H1 (cell line): ENCODE measurements around the gene GLI1. TPM values are rescaled to one million over a fixed set of nuclear protein-coding genes. Genes with fewer than 3 reads are reported as not detected.

Source experiments
- CTCF ChIA-PET: fragments of 300-600 bp; sonication (Branson Sonifier 250); formaldehyde crosslinking; loops from one replicate; lab custom pipeline; 2021; ENCODE audit not compliant: partially characterized antibody; lab: Charles Lee
- POLR2A ChIA-PET: fragments of 300-600 bp; sonication (Branson Sonifier 250); formaldehyde crosslinking; loops from one replicate; lab custom pipeline; 2021; ENCODE audit warnings: inconsistent platforms; ENCODE audit not compliant: partially characterized antibody; lab: Charles Lee
- DNase-seq, 2 experiments: peaks; one replicate each; pipeline versions ENCODE4 v3.0.0 to v3.0.0-alpha.2; 2010 to 2022; ENCODE audit warnings: low spot score in 2 of 2, low read depth in 1 of 2, mixed read lengths in 1 of 2
- FAIRE-seq: peaks from 2 replicates; lab custom pipeline; 2011; peaks lifted over from hg19 to GRCh38; lab: Jason Lieb, UNC
- H2AFZ ChIP-seq: 2 replicates; pipeline ENCODE4 v1.8.1; 2012; ENCODE audit warnings: low read length, inconsistent platforms
- H2AK5ac ChIP-seq: 2 replicates; pipeline ENCODE4 v1.6.1; 2013; ENCODE audit warnings: low read depth, low read length
- H2BK120ac ChIP-seq: replicated peaks from 2 replicates; pipeline ENCODE3; 2013; ENCODE audit warnings: low read depth, low read length, inconsistent platforms
- H2BK12ac ChIP-seq: 2 replicates; pipeline ENCODE4 v1.6.1; 2013; ENCODE audit warnings: low read depth, low read length
- H2BK15ac ChIP-seq: 2 replicates; pipeline ENCODE4 v1.6.1; 2013; ENCODE audit warnings: low read length
- H2BK20ac ChIP-seq: 2 replicates; pipeline ENCODE4 v1.6.1; 2013; ENCODE audit warnings: low read length
- H2BK5ac ChIP-seq: 2 replicates; pipeline ENCODE4 v1.6.1; 2013; ENCODE audit warnings: low read depth, low read length
- H3K14ac ChIP-seq: 2 replicates; pipeline ENCODE4 v1.6.1; 2013; ENCODE audit warnings: inconsistent platforms; ENCODE audit not compliant: insufficient read length
- H3K18ac ChIP-seq: 2 replicates; pipeline ENCODE4 v1.6.1; 2013; ENCODE audit warnings: low read length; ENCODE audit errors: extremely low read depth
- H3K23ac ChIP-seq: 2 replicates; pipeline ENCODE4 v1.6.1; 2013; ENCODE audit warnings: inconsistent platforms; ENCODE audit not compliant: insufficient read length
- H3K23me2 ChIP-seq: 2 replicates; pipeline ENCODE4 v1.6.1; 2013; ENCODE audit warnings: low read depth, low read length
- H3K27ac ChIP-seq: 2 replicates; pipeline ENCODE4 v1.6.1; 2011; ENCODE audit warnings: low read depth, low read length, inconsistent platforms
- H3K27me3 ChIP-seq, 4 experiments: replicated peaks in 1 of 4; 1 replicate in 1 of 4; 2 replicates in 3 of 4; pipeline versions ENCODE4 v1.6.1 to v1.8.1; 2011 to 2013; ENCODE audit warnings: low read length in 3 of 4, mild to moderate bottlenecking in 3 of 4, inconsistent platforms in 2 of 4, mixed read lengths in 2 of 4, moderate library complexity in 1 of 4; ENCODE audit not compliant: control insufficient read depth in 3 of 4, insufficient read depth in 3 of 4; ENCODE audit errors: extremely low read depth in 1 of 4
- H3K36me3 ChIP-seq, 4 experiments: 2 replicates each; pipeline versions ENCODE4 v1.6.1 to v1.8.1; 2011 to 2013; ENCODE audit warnings: mild to moderate bottlenecking in 4 of 4, low read length in 3 of 4, moderate library complexity in 2 of 4, control low read depth in 1 of 4, inconsistent platforms in 1 of 4; ENCODE audit not compliant: insufficient read depth in 4 of 4, control insufficient read depth in 2 of 4
- H3K4ac ChIP-seq: replicated peaks from 2 replicates; pipeline ENCODE3; 2013; ENCODE audit warnings: low read length, low read depth, mixed read lengths, inconsistent platforms; ENCODE audit not compliant: insufficient read length
- H3K4me1 ChIP-seq, 4 experiments: replicated peaks in 1 of 4; 1 replicate in 1 of 4; 2 replicates in 3 of 4; pipeline versions ENCODE4 v1.6.1 to v1.8.1; 2011 to 2013; ENCODE audit warnings: low read length in 3 of 4, inconsistent platforms in 2 of 4, mixed read lengths in 1 of 4; ENCODE audit not compliant: insufficient read depth in 4 of 4, control insufficient read depth in 3 of 4
- H3K4me2 ChIP-seq, 2 experiments: 2 replicates each; pipeline versions ENCODE4 v1.6.1 to v1.8.1; 2011 to 2013; ENCODE audit warnings: low read depth in 2 of 2, low read length in 2 of 2, control low read depth in 1 of 2, inconsistent platforms in 1 of 2, mild to moderate bottlenecking in 1 of 2; ENCODE audit not compliant: insufficient read depth in 1 of 2
- H3K4me3 ChIP-seq, 4 experiments: fragments of 200-600, 300-600 bp in 1 of 4; sonication (generic), shearing (Covaris generic), sonication (Bioruptor Twin) in 1 of 4; 2 replicates each; pipeline versions ENCODE4 v1.5.1 to v1.8.1; 2011 to 2016; ENCODE audit warnings: low read length in 4 of 4, low read depth in 3 of 4, control low read depth in 2 of 4, inconsistent platforms in 2 of 4, mild to moderate bottlenecking in 2 of 4, mixed read lengths in 1 of 4, moderate library complexity in 1 of 4; ENCODE audit not compliant: insufficient read depth in 2 of 4; ENCODE audit errors: extremely low read depth in 1 of 4
- H3K56ac ChIP-seq: replicated peaks from 2 replicates; pipeline ENCODE3; 2013; ENCODE audit warnings: low read depth, mild to moderate bottlenecking, mixed read lengths, low read length, inconsistent platforms; ENCODE audit not compliant: insufficient read length
- H3K79me1 ChIP-seq: 2 replicates; pipeline ENCODE4 v1.6.1; 2013; ENCODE audit warnings: low read depth, low read length, control low read depth
- H3K79me2 ChIP-seq, 2 experiments: 2 replicates each; pipeline versions ENCODE4 v1.6.1 to v1.8.1; 2012 to 2013; ENCODE audit warnings: low read length in 2 of 2, mild to moderate bottlenecking in 2 of 2, inconsistent platforms in 1 of 2; ENCODE audit not compliant: insufficient read depth in 2 of 2, control insufficient read depth in 1 of 2
- H3K9ac ChIP-seq, 4 experiments: replicated peaks in 1 of 4; 1 replicate in 1 of 4; 2 replicates in 3 of 4; pipeline versions ENCODE4 v1.6.1 to v1.8.1; 2011 to 2013; ENCODE audit warnings: low read depth in 3 of 4, low read length in 3 of 4, control low read depth in 2 of 4, mild to moderate bottlenecking in 2 of 4, moderate library complexity in 2 of 4, inconsistent platforms in 1 of 4; ENCODE audit errors: extremely low read depth in 1 of 4
- H3K9me3 ChIP-seq, 2 experiments: 2 replicates each; pipeline versions ENCODE4 v1.6.1 to v1.8.1; 2012 to 2013; ENCODE audit warnings: mild to moderate bottlenecking in 2 of 2, moderate library complexity in 2 of 2, control low read depth in 1 of 2, inconsistent platforms in 1 of 2, low read depth in 1 of 2, low read length in 1 of 2, mixed read lengths in 1 of 2; ENCODE audit not compliant: insufficient read depth in 2 of 2
- H4K20me1 ChIP-seq, 2 experiments: replicated peaks in 1 of 2; 2 replicates each; pipeline versions ENCODE3 to v1.8.1; 2011 to 2013; ENCODE audit warnings: inconsistent platforms in 2 of 2, low read length in 2 of 2, mild to moderate bottlenecking in 1 of 2; ENCODE audit not compliant: insufficient read depth in 2 of 2, control insufficient read depth in 1 of 2
- H4K5ac ChIP-seq: 2 replicates; pipeline ENCODE4 v1.6.1; 2013; ENCODE audit warnings: low read length, low read depth, mixed read lengths, inconsistent platforms; ENCODE audit not compliant: insufficient read length
- H4K8ac ChIP-seq: 2 replicates; pipeline ENCODE4 v1.8.0; 2013; ENCODE audit warnings: mild to moderate bottlenecking, moderate library complexity, low read length, inconsistent platforms; ENCODE audit not compliant: insufficient read depth; ENCODE audit errors: extremely low read depth
- H4K91ac ChIP-seq: replicated peaks from 2 replicates; pipeline ENCODE3; 2013; ENCODE audit warnings: low read length, mixed read lengths, inconsistent platforms; ENCODE audit not compliant: insufficient read length
- TCF12 ChIP-seq: IDR thresholded peaks from 2 replicates; pipeline ENCODE4 v1.6.1; 2011; ENCODE audit warnings: low read depth, mild to moderate bottlenecking, low read length
- WGBS, 2 experiments: shearing (Covaris generic) in 1 of 2; methylation state at CpG; one replicate each; pipeline versions ENCODE4 v1.1.6 to v1.1.7; 2013 to 2015; ENCODE audit warnings: low lambda C conversion rate in 2 of 2, mixed read lengths in 2 of 2, inconsistent platforms in 1 of 2, low coverage in 1 of 2, missing lambda C conversion rate in 1 of 2; ENCODE audit not compliant: insufficient replicate concordance in 2 of 2, insufficient coverage in 1 of 2, insufficient read length in 1 of 2; ENCODE audit errors: extremely low coverage in 1 of 2, missing lambda C conversion rate in 1 of 2; 5-methylcytosine and 5-hydroxymethylcytosine counted together
- polyA plus RNA-seq, 7 experiments: library from polyadenylated mRNA; depleted of rRNA in 3 of 7; stranded (reverse) in 5 of 7; unstranded in 2 of 7; fragments of >200 nt in 5 of 7; fragments of 200-250 nt in 2 of 7; gene quantifications; 1 replicate in 5 of 7; 2 replicates in 1 of 7; 4 replicates in 1 of 7; pipeline versions ENCODE4 v1.2.1 to v1.2.3, GENCODE V29; 2011 to 2013; ENCODE audit warnings: missing spikeins in 2 of 7, mixed read lengths in 2 of 7
- total RNA-seq: library from RNA; stranded (reverse); fragmentation: NEBNext Ultra II Directional; extraction: Animal tissue kit (Norgen Biotek cat#: 25700); gene quantifications from 2 replicates; pipeline ENCODE4 v1.2.1, GENCODE V29; 2021

Gene GLI1
- total and polyA plus RNA-seq, 2 of the 8 experiments (the other 6 are each of a cell fraction or from before 2014, with no cell fraction given) = 23.5 to 25.3 TPM

DNA sequence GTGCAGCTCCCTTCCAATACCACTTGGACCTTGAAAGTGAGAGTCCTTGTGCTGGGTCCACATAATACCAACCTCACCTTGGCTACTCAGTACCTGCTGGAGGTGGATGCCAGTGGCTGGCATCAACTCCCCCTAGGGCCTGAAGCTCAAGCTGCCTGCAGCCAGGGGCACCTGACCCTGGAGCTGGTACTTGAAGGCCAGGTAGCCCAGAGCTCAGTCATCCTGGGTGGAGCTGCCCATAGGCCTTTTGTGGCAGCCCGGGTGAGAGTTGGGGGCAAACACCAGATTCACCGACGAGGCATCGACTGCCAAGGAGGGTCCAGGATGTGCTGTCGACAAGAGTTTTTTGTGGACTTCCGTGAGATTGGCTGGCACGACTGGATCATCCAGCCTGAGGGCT lies 10.2 kb upstream of the GLI1 start:
- H3K56ac ChIP-seq = no peak overlapping the region
- H3K14ac ChIP-seq = no peak overlapping the region
- H3K4ac ChIP-seq = no peak overlapping the region
- H3K4me1 ChIP-seq = peaks cover 0 to 5% (median 1%) of the 10 kb centered on the region in 4 experiments; a peak in 6 of 7 replicates
- H3K79me2 ChIP-seq = no peaks in the 10 kb centered on the region
- H3K23ac ChIP-seq = no peak overlapping the region
- H2AK5ac ChIP-seq = no peak overlapping the region
- no peak overlapping the region for H3K4me2 ChIP-seq
- no peaks in the 10 kb centered on the region for H4K20me1 ChIP-seq
- FAIRE-seq (no peak), DNase-seq (no peak)
- no peaks in the 10 kb centered on the region for H3K27me3 ChIP-seq
- H4K91ac ChIP-seq = no peak overlapping the region
- ChIA-PET POLR2A (interaction anchor here (0.8 to 11.2 kb wide), 3 partner anchors 9 to 432 kb away, joined by 3 to 168 read pairs (median 3); partner anchors contain the start of genes INHBC and R3HDM2), CTCF (interaction anchor here (0.7 to 18.5 kb wide), 6 partner anchors 14 to 205 kb away, joined by 3 to 478 read pairs (median 168); partner anchors contain the start of genes ARHGAP9, INHBC, MARS1 and STAC3)
- H2BK12ac ChIP-seq = no peak overlapping the region; the same call in 1 of the 2 replicates
- 94% methylated on average over 7 of the region's 7 CpGs; no CpG with 5 or more reads in 1 of the 2 experiments for WGBS, 2 experiments
- peak overlapping the region; percentile 18; the same call in 1 of the 2 replicates for H2BK15ac ChIP-seq
- no peaks in the 10 kb centered on the region for H3K36me3 ChIP-seq
- no peaks in the 10 kb centered on the region for H3K79me1 ChIP-seq
- no peaks in the 10 kb centered on the region for H3K23me2 ChIP-seq
- no peak overlapping the region for H4K8ac ChIP-seq
- no peaks in the 10 kb centered on the region for H3K9me3 ChIP-seq
- H3K18ac ChIP-seq = no peak overlapping the region
- no peak for TF ChIP-seq TCF12
- no peak overlapping the region for H2AFZ ChIP-seq
- H2BK5ac ChIP-seq = no peak overlapping the region
- H3K9ac ChIP-seq = no peak overlapping the region
- no peak overlapping the region for H3K4me3 ChIP-seq
- H2BK120ac ChIP-seq = no peak overlapping the region
- no peak overlapping the region for H4K5ac ChIP-seq
- H3K27ac ChIP-seq = no peak overlapping the region
- H2BK20ac ChIP-seq = no peak overlapping the region
